ENCODE results near the gene CYB5R2.

CYB5R2 gene

DNA sequence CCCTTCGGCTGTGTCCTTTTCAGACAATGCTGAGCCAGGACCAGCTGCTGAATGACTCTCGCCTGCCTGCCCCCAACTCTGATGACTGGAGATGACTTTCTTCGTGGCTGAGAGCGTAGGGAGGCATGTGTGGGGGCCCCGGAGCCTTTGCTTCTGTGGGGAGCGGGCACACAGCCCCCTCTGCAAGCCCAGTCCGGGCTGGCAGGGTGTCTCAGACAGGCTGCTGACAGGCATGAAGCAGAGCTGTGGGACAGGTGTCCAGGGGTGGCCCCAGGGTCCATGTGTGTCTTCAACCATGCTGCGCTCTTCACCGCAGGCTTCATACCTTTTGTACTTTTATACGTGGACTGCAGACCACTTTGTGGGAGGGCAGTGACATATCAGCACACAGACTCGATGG is 16.6 kb downstream of the CYB5R2 start:
- Histone ChIP-seq H3K79me2 (no peaks in the 10 kb centered on the region), H3K9me3 (ENCODE audit: control insufficient read depth, low read length) (no peaks in the 10 kb centered on the region), H3K27ac (peak overlapping the region; percentile 88), H3K4me2 (ENCODE audit: low read length) (no peak overlapping the region), H3K36me3 (ENCODE audit: control insufficient read depth, insufficient read depth, low read length) (no peaks in the 10 kb centered on the region), H3K9ac (no peak overlapping the region), H3K27me3 (ENCODE audit: control insufficient read depth, insufficient read depth, low read length) (no peaks in the 10 kb centered on the region), H3K4me3 (ENCODE audit: low read depth, low read length) (no peak overlapping the region), H2AFZ (no peak overlapping the region), H3K4me1 (peaks cover 12% of the 10 kb centered on the region)
- TF ChIP-seq, protein P1, sequence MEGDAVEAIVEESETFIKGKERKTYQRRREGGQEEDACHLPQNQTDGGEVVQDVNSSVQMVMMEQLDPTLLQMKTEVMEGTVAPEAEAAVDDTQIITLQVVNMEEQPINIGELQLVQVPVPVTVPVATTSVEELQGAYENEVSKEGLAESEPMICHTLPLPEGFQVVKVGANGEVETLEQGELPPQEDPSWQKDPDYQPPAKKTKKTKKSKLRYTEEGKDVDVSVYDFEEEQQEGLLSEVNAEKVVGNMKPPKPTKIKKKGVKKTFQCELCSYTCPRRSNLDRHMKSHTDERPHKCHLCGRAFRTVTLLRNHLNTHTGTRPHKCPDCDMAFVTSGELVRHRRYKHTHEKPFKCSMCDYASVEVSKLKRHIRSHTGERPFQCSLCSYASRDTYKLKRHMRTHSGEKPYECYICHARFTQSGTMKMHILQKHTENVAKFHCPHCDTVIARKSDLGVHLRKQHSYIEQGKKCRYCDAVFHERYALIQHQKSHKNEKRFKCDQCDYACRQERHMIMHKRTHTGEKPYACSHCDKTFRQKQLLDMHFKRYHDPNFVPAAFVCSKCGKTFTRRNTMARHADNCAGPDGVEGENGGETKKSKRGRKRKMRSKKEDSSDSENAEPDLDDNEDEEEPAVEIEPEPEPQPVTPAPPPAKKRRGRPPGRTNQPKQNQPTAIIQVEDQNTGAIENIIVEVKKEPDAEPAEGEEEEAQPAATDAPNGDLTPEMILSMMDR (IDR thresholded peaks at IDR 0.05), result no peak

GRCh38 chr11:7655253-7656217 is 17.8 kb downstream of the CYB5R2 start:
- Histone ChIP-seq H3K9me3 (ENCODE audit: control insufficient read depth, low read length) (no peaks in the 10 kb centered on the region), H3K36me3 (ENCODE audit: control insufficient read depth, insufficient read depth, low read length) (no peaks in the 10 kb centered on the region), H3K4me2 (ENCODE audit: low read length) (no peak overlapping the region), H3K4me1 (peaks cover 12% of the 10 kb centered on the region), H3K79me2 (no peaks in the 10 kb centered on the region), H3K4me3 (ENCODE audit: low read depth, low read length) (no peak overlapping the region), H3K9ac (no peak overlapping the region), H2AFZ (no peak overlapping the region), H3K27me3 (ENCODE audit: control insufficient read depth, insufficient read depth, low read length) (no peaks in the 10 kb centered on the region), H3K27ac (peak overlapping the region; percentile 88)
- TF ChIP-seq, protein P1 (IDR thresholded peaks at IDR 0.05), result no peak

DNA sequence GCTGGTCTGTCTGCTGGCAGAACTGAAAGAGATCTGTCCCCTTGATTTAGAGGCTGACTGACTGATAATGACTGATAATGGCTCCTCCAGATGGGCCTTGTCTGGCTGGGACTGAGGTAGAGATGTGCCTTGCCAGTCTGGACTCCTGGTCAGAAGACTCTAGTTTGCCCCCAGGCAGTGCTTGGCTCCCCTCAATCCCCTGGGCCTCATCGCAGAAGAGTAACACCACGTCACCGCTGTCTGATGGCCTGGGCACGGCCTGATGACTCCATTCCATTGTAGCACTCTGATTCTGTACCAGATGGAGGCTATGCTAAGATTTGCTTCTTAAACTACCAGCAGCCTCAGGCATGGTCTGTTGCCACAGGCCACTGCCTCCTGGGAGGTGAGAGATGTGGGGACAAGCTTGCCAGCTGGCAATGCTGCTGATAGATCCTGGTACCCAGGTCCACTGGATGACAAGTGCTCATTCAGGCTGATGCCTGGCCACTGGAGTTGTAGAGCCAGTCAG is 19.1 kb downstream of the CYB5R2 start:
- no peak overlapping the region for H3K9ac ChIP-seq
- no peak overlapping the region for H2AFZ ChIP-seq
- peaks cover 12% of the 10 kb centered on the region for H3K4me1 ChIP-seq
- H3K9me3 ChIP-seq (ENCODE audit: control insufficient read depth, low read length), result no peaks in the 10 kb centered on the region
- H3K79me2 ChIP-seq, result no peaks in the 10 kb centered on the region
- no peak overlapping the region for H3K4me2 ChIP-seq (ENCODE audit: low read length)
- TF ChIP-seq, protein P1 (IDR thresholded peaks at IDR 0.05), result no peak
- H3K27me3 ChIP-seq (ENCODE audit: control insufficient read depth, insufficient read depth, low read length), result no peaks in the 10 kb centered on the region
- H3K4me3 ChIP-seq (ENCODE audit: low read depth, low read length), result no peak overlapping the region
- H3K27ac ChIP-seq, result peak overlapping the region; percentile 26
- no peaks in the 10 kb centered on the region for H3K36me3 ChIP-seq (ENCODE audit: control insufficient read depth, insufficient read depth, low read length)

DNA sequence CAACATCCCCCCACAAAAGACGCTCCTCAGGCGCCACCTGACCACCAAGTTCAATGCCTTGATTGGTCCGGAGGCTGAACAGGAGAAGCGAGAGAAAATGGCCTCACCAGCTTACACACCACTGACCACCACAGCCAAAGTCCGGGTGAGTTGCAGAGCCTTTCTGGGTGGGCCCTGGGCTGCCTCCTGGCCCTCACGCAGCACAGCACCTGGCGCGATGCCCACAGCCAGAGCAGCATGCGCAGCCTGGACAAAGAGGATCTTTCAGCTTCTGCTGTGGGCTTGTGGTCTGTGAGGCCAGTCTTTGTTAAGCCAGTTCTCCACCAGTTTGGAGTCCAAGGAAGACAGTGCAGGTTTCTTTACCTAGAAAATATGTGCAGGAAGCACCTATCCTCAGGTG is 21.6 kb downstream of the CYB5R2 start:
- no peak overlapping the region for H3K4me2 ChIP-seq (ENCODE audit: low read length)
- H2AFZ ChIP-seq, result no peak overlapping the region
- no peak overlapping the region for H3K4me3 ChIP-seq (ENCODE audit: low read depth, low read length)
- no peak overlapping the region for H3K9ac ChIP-seq
- no peaks in the 10 kb centered on the region for H3K36me3 ChIP-seq (ENCODE audit: control insufficient read depth, insufficient read depth, low read length)
- H3K4me1 ChIP-seq, result peaks cover 6% of the 10 kb centered on the region
- H3K27ac ChIP-seq, result no peak overlapping the region
- no peaks in the 10 kb centered on the region for H3K9me3 ChIP-seq (ENCODE audit: control insufficient read depth, low read length)
- no peaks in the 10 kb centered on the region for H3K27me3 ChIP-seq (ENCODE audit: control insufficient read depth, insufficient read depth, low read length)
- H3K79me2 ChIP-seq, result no peaks in the 10 kb centered on the region
- TF ChIP-seq, protein P1 (IDR thresholded peaks at IDR 0.05), result no peak
